ENCODE results near the gene MRPL55. TPM values are rescaled to one million over a fixed set of nuclear protein-coding genes. Genes with fewer than 3 reads are reported as not detected.

Gene MRPL55
- total RNA-seq, 4 donors from 2014 or later, result 23.5 to 125 (median 87.5) TPM

DNA sequence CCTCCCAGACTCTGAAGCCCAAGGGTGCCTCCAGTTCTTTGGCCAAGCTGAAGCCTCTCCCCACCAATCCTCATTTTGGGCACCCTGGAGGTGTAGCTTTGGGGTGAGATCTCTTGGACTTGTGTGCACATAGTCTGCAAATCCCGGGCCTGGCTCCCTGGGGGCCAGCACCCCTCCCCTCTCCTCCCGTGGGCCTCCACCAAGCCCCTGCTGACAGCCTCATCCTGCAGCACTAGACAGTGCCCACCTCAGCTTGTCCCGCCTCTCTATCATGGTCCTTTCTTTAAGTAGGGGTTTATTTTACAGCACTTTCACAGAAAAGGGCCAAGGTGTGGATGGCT is 43.8 kb upstream of the MRPL55 start:
- H3K27ac ChIP-seq, result no peak overlapping the region
- no peaks in the 10 kb centered on the region for H3K27me3 ChIP-seq
- H3K4me3 ChIP-seq (replicated peaks in 1 of 3), result no peak overlapping the region
- intact Hi-C loops (cut with DNase I), result no loop called here
- peaks cover 0 to 40% of the 10 kb centered on the region in 2 donors for H3K4me1 ChIP-seq
- WGBS, 2 donors, result 77 to 81% methylated on average over 3 of the region's 3 CpGs
- peak in 1 of 2 donors; percentile 0 for DNase-seq
- H3K9me3 ChIP-seq, result no peaks in the 10 kb centered on the region
- H3K36me3 ChIP-seq, result peaks cover 0 to 3% of the 10 kb centered on the region in 2 donors
- no peak for TF ChIP-seq POLR2A (IDR thresholded peaks at IDR 0.05)
- TF ChIP-seq, protein P1, sequence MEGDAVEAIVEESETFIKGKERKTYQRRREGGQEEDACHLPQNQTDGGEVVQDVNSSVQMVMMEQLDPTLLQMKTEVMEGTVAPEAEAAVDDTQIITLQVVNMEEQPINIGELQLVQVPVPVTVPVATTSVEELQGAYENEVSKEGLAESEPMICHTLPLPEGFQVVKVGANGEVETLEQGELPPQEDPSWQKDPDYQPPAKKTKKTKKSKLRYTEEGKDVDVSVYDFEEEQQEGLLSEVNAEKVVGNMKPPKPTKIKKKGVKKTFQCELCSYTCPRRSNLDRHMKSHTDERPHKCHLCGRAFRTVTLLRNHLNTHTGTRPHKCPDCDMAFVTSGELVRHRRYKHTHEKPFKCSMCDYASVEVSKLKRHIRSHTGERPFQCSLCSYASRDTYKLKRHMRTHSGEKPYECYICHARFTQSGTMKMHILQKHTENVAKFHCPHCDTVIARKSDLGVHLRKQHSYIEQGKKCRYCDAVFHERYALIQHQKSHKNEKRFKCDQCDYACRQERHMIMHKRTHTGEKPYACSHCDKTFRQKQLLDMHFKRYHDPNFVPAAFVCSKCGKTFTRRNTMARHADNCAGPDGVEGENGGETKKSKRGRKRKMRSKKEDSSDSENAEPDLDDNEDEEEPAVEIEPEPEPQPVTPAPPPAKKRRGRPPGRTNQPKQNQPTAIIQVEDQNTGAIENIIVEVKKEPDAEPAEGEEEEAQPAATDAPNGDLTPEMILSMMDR (IDR thresholded peaks at IDR 0.05), result no peak

DNA sequence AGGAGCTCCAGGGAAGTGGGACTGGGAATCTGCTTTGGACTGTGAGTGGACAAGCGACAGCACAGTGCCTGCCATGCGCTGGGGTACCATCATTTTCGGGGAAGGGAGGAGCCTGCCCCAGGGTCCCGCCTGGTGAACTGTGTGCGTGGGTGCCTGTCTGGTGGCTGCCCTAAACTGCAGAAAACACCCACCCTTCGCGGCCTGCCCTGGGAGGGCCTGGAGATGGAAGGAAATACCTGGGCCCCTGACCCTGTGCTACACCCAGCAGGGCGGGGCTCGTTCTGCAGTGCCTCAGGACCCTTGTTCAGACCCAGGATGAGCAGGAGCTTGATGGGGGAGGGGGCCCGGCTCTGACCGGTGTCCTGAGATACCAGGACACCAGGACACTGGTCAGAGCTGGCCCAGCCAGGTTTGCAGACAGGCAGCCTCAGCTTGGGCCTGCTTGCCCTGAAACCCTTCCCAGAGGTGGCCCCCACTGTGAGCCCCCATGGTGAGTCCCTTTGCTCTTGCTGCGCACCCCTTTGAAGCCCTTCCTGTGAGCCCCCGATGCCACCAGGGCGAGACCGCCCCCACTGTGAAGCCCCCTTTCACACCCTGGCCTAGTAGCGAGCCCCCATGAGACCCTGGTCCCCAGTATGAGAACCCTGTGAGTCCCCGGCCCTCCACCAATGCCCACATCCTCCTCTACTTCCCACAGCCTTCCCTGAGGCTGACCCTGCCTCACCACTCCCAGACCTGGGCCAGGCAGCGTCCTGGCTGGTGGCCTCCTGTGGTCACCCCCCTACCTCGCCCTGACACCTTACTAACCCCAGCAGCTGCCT is 43.2 kb upstream of the MRPL55 start:
- peaks cover 3 to 8% of the 10 kb centered on the region in 2 donors for H3K36me3 ChIP-seq
- H3K4me3 ChIP-seq (replicated peaks in 1 of 3), result no peak overlapping the region
- peak in 1 of 2 donors; percentile 2 for DNase-seq
- intact Hi-C loops (cut with DNase I), result no loop called here
- no peaks in the 10 kb centered on the region for H3K27me3 ChIP-seq
- WGBS, 2 donors, result 92 to 93% methylated on average over 11 to 17 of the region's 19 CpGs
- TF ChIP-seq POLR2A (IDR thresholded peaks at IDR 0.05), result no peak
- TF ChIP-seq, protein P1 (IDR thresholded peaks at IDR 0.05), result no peak
- no peak overlapping the region for H3K27ac ChIP-seq
- no peaks in the 10 kb centered on the region for H3K9me3 ChIP-seq
- peaks cover 0 to 40% of the 10 kb centered on the region in 2 donors for H3K4me1 ChIP-seq

DNA sequence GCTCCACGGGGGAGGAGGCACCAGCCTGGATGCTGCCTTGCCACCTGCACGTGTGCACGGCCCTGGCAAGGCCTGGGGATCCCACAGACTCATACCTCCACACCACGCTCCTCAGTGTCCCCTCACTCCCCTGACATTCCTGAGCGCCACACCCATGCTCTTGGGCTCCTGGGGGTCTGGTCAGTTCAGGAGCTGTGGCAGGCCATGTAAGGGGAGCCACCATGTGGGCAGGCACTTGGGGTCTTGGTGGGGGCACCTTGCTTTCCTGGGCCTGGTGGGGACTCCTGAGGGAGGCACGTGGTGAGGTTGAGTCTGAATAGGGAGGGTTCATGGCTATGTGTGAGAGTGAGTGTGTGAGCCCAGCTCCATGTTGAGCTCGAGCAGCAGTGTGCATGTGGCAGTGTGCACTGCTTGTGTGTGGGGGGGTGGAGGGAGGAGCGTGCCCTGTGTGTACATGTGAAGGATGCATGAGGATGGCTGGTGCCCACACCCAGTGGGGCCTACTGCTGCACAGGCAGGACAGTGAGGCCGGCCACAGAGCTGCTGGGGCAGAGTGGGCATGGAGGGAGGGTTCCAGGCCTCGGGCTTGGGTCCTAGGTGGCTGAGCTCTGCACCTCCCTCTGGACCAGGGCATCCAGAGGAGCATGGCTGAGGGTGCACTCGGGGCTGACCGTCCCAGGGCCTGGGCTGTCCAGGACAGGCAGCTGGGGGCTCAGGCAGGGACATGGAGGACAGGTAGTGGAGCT is 42.3 kb upstream of the MRPL55 start:
- Histone ChIP-seq H3K27ac (peak overlapping the region in 2 of 3 donors; percentile 71 to 76), H3K36me3 (peaks cover 9 to 12% of the 10 kb centered on the region in 2 donors), H3K4me3 (replicated peaks in 1 of 3) (no peak overlapping the region), H3K4me1 (peaks cover 0 to 37% of the 10 kb centered on the region in 2 donors), H3K27me3 (no peaks in the 10 kb centered on the region), H3K9me3 (no peaks in the 10 kb centered on the region)
- intact Hi-C loops (cut with DNase I), result no loop called here
- DNase-seq, result no peak
- no peak for TF ChIP-seq POLR2A (IDR thresholded peaks at IDR 0.05)
- TF ChIP-seq, protein P1 (IDR thresholded peaks at IDR 0.05), result no peak
- WGBS, 2 donors, result 70 to 73% methylated on average over 10 of the region's 12 CpGs

DNA sequence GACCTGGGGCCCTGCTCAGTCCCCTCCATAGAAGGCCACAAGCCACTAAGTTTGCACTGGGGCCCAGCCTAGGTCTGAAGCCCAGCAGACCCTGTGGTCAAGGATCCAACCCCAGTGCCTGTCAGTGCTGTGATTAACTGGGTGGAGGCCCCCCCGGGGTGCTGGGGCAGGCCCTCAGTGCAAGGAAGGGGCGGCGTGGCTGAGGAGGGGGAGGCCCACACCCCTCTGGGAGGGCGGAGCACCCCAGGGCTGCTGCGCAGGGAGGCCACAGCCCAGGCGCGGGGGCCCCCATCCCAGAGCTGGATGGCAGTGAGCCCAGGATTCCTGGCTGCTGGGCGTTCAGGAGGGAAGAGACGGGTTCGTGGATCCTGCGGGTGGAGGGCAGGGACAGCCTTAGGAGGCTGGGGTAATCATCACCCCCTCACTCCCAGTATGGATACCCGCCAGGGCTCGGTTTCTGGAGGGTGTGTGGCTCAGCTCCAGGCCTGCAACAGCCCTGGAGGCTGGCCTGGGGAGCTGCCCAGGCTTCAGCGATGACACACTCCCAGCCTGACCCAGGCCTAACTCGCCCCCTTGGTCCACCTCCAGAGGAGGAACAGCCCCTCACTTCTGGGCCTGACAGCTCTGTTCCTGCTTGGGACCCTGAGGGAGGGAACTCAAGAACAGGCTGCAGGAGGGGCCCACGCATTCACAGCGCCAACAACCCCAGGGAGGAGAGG is 41.5 kb upstream of the MRPL55 start:
- Histone ChIP-seq H3K36me3 (peaks cover 12 to 16% of the 10 kb centered on the region in 2 donors), H3K4me3 (replicated peaks in 1 of 3) (no peak overlapping the region), H3K27me3 (no peaks in the 10 kb centered on the region), H3K4me1 (peaks cover 0 to 37% of the 10 kb centered on the region in 2 donors), H3K9me3 (no peaks in the 10 kb centered on the region), H3K27ac (peak overlapping the region; percentile 49 to 76 (median 71))
- WGBS, 2 donors, result 20 to 37% methylated on average over 1 to 12 of the region's 17 CpGs
- peak; percentile 30 to 41 for DNase-seq
- intact Hi-C loops (cut with DNase I), result no loop called here
- TF ChIP-seq POLR2A (IDR thresholded peaks at IDR 0.05), result no peak
- TF ChIP-seq, protein P1 (IDR thresholded peaks at IDR 0.05), result no peak

All from thyroid gland (tissue), 4 donors.